ENCODE measurements around the gene SAMD8.

The SAMD8 gene

GRCh38 chr10:75136346-75136745 is 24.9 kb downstream of the SAMD8 start:
- Histone ChIP-seq H3K36me3 (no peaks in the 10 kb centered on the region), H3K4me3 (ENCODE audit: low read depth, low read length) (no peak overlapping the region), H3K9me3 (no peaks in the 10 kb centered on the region), H3K27me3 (no peaks in the 10 kb centered on the region), H3K4me1 (peaks cover 5% of the 10 kb centered on the region; the same call in 1 of the 2 replicates)
- no peak for TF ChIP-seq CTCF (IDR thresholded peaks at IDR 0.05; ENCODE audit: low read depth, low read length)
- no peak for DNase-seq

DNA sequence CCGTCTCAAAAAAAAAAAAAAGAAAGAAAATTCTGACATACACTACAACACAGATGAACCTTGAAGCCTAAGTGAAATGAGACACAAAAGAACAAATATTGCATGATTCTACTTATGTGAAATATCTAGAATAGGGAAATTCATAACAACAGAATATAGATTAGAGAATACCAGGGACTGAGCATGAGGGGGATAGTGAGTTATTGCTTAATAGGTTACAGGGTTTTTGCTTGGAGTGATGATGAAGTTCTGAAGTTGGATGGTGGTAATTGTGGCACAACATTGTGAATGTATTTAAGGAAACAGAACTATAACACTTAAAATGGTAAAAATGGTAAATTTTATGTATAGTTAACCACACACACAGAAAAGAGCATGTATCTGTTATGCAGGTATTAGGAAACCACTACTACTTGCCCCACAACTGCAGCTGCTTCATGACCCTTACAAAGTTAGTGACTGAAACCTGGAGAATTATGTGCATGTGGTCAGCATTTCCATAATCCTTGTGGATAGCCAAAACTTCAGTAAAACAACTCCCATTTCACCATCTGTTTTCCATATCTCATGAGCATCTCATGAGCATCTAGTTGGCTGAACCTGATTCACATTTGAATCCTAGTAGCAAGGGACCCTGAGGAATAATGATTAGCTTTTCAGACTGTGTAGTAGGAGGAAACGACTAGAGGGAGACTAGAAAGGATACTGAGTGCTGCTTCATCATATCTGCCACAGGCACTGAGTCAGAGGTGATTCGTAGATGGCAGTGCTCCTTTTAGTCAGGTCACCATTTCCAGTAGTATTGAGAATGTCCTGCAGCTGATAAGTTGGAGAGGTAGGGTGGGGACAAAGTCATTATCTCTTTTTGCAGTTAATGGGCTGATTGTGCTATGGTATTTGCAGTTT is 26.3 kb downstream of the SAMD8 start:
- no peak for DNase-seq
- H3K9me3 ChIP-seq: no peaks in the 10 kb centered on the region
- H3K4me3 ChIP-seq (ENCODE audit: low read depth, low read length): no peak overlapping the region
- no peaks in the 10 kb centered on the region for H3K36me3 ChIP-seq
- peaks cover 5% of the 10 kb centered on the region; the same call in 1 of the 2 replicates for H3K4me1 ChIP-seq
- no peaks in the 10 kb centered on the region for H3K27me3 ChIP-seq
- no peak for TF ChIP-seq CTCF (IDR thresholded peaks at IDR 0.05; ENCODE audit: low read depth, low read length)

- Histone ChIP-seq H3K27me3 (no peaks in the 10 kb centered on the region), H3K9me3 (no peaks in the 10 kb centered on the region), H3K4me1 (peaks cover 5% of the 10 kb centered on the region; the same call in 1 of the 2 replicates), H3K4me3 (ENCODE audit: low read depth, low read length) (no peak overlapping the region), H3K36me3 (no peaks in the 10 kb centered on the region)
- TF ChIP-seq CTCF (IDR thresholded peaks at IDR 0.05; ENCODE audit: low read depth, low read length): no peak
- DNase-seq: no peak
Measured at GRCh38 chr10:75140246-75140645, 28.8 kb downstream of the SAMD8 start.

DNA sequence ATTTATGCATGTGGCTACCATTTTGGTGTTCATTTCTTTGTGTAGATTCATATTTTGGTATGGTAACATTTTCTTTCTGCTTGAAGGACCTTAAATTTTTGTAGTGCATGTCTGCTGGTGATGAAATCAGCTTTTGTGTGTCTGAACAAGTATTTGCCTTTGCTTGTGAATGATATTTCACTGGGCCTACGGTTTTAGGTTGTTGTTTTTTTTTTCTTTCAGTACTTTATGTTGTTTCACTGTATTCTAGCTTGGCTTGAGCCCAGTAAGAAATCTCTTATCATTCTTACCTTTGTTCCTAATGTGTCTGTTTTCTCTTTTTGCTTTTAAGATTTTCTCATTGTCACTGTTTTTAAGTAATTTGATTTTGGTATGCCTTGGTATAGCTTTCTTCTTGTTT is 31.9 kb downstream of the SAMD8 start:
- Histone ChIP-seq H3K4me1 (no peaks in the 10 kb centered on the region; the same call in 1 of the 2 replicates), H3K36me3 (no peaks in the 10 kb centered on the region), H3K9me3 (no peaks in the 10 kb centered on the region), H3K4me3 (ENCODE audit: low read depth, low read length) (no peak overlapping the region), H3K27me3 (no peaks in the 10 kb centered on the region)
- no peak for DNase-seq
- no peak for TF ChIP-seq CTCF (IDR thresholded peaks at IDR 0.05; ENCODE audit: low read depth, low read length)

GRCh38 chr10:75145590-75145989 is 34.1 kb downstream of the SAMD8 start:
- no peak for TF ChIP-seq CTCF (IDR thresholded peaks at IDR 0.05; ENCODE audit: low read depth, low read length)
- no peak for DNase-seq
- H3K27me3 ChIP-seq: no peaks in the 10 kb centered on the region
- peaks cover 3% of the 10 kb centered on the region; the same call in 1 of the 2 replicates for H3K4me1 ChIP-seq
- no peaks in the 10 kb centered on the region for H3K36me3 ChIP-seq
- no peaks in the 10 kb centered on the region for H3K9me3 ChIP-seq
- H3K4me3 ChIP-seq (ENCODE audit: low read depth, low read length): no peak overlapping the region

DNA sequence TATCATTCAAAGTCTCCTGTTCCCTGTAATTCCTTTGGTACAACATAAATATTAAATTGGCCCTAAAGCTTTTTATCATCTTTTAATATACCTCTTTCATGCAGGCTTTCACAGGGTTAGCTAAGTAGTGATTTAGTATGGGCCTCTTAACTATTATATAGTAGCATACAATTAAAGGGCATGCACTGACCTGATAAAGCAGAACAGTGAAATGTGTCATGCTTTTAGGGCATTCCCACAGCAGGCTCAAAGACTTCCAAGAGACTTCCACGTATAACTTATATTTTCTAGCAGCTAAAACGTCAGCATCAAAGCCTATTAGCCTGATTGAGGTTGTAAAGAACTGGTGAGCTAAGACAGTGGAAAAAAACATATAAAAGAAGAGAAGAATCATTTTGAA is 35.3 kb downstream of the SAMD8 start:
- no peaks in the 10 kb centered on the region for H3K36me3 ChIP-seq
- H3K9me3 ChIP-seq: no peaks in the 10 kb centered on the region
- no peak overlapping the region for H3K4me3 ChIP-seq (ENCODE audit: low read depth, low read length)
- no peaks in the 10 kb centered on the region for H3K27me3 ChIP-seq
- no peak for DNase-seq
- H3K4me1 ChIP-seq: peaks cover 3% of the 10 kb centered on the region; the same call in 1 of the 2 replicates
- TF ChIP-seq CTCF (IDR thresholded peaks at IDR 0.05; ENCODE audit: low read depth, low read length): no peak

Measured in BE2C (cell line).